ENCODE data around the gene CAPRIN2.

DNA sequence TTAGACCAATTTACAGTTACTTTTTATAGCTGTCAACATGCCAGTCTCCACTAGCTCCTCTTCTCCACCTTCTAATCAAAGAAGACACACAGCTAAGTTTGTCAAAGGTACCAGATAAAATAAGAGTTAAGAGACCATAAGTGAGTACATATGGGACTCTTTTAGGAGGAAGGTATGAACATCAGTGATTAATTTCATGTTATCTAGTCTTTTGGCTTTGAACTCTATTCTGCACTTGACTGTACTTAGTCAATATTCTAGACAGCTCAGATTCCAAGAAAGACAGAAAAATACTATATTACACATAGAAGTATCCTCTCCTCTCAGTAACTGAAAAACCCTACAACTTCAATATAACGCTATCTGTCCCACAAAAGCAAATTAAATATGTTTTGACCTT lies 28.1 kb downstream of the CAPRIN2 start:
- TF ChIP-seq, protein P1, sequence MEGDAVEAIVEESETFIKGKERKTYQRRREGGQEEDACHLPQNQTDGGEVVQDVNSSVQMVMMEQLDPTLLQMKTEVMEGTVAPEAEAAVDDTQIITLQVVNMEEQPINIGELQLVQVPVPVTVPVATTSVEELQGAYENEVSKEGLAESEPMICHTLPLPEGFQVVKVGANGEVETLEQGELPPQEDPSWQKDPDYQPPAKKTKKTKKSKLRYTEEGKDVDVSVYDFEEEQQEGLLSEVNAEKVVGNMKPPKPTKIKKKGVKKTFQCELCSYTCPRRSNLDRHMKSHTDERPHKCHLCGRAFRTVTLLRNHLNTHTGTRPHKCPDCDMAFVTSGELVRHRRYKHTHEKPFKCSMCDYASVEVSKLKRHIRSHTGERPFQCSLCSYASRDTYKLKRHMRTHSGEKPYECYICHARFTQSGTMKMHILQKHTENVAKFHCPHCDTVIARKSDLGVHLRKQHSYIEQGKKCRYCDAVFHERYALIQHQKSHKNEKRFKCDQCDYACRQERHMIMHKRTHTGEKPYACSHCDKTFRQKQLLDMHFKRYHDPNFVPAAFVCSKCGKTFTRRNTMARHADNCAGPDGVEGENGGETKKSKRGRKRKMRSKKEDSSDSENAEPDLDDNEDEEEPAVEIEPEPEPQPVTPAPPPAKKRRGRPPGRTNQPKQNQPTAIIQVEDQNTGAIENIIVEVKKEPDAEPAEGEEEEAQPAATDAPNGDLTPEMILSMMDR (conservative IDR thresholded peaks at IDR 0.05) = no peak
- no peak for TF ChIP-seq EZH2 (IDR thresholded peaks at IDR 0.05; ENCODE audit: low read depth)
